Fibroblast of upper back skin (primary cell): ENCODE data around the gene RIOK3.
"Not testable (repeated sequence)": the region's sequence is repeated elsewhere in the genome, so short reads cannot be mapped to it uniquely, and the experiment has no call there.

Experiments
- DNase-seq: peaks from one replicate; pipeline ENCODE4 v3.0.0-alpha.2; 2013

RIOK3 gene

GRCh38 chr18:23498877-23499276 is 45.8 kb downstream of the RIOK3 start:
- peak; percentile 71 for DNase-seq

GRCh38 chr18:23499291-23499781 is 46.2 kb downstream of the RIOK3 start:
- peak; percentile 38 for DNase-seq

DNA sequence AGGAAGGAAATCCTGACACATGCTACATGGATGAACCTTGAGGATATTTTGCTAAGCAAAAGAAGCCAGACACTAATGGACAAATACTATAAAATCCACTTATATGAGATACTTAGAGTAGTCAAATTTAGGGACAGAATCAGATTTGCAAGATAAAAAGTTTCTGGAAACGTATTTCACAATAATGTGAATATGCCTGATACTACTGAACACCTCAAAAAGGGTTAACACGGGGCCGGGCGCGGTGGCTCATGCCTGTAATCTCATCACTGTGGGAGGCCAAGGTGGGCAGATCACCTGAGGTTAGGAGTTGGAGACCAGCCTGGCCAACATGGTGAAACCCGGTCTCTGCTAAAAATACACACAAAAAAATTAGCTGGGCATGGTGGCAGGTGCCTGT is 48.5 kb downstream of the RIOK3 start:
- DNase-seq: no peak

DNA sequence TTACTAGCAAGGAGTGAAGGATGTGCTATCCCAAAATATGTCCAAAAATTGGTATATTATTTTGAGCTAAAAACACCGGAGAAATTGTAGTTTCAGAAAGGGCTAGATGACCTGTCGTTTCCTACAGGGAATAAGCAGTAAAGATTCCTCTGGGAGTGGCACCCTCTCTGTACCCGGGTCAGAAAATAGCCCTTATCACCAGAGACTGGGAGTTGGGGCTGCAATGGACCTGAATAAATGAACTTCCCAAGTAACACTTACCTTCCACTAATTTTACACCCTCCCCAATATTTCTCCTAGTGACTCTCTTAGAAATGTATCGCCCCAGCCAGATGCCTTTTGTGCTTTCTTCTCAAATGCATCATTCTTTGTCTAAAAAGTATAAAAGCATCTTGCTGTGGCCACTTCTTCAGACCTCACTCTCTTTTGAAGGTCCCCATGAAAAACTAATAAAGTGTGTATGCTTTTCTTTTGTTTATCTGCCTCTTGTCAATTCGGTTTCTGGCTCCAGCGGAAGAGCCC is 49.5 kb downstream of the RIOK3 start:
- no peak for DNase-seq

DNA sequence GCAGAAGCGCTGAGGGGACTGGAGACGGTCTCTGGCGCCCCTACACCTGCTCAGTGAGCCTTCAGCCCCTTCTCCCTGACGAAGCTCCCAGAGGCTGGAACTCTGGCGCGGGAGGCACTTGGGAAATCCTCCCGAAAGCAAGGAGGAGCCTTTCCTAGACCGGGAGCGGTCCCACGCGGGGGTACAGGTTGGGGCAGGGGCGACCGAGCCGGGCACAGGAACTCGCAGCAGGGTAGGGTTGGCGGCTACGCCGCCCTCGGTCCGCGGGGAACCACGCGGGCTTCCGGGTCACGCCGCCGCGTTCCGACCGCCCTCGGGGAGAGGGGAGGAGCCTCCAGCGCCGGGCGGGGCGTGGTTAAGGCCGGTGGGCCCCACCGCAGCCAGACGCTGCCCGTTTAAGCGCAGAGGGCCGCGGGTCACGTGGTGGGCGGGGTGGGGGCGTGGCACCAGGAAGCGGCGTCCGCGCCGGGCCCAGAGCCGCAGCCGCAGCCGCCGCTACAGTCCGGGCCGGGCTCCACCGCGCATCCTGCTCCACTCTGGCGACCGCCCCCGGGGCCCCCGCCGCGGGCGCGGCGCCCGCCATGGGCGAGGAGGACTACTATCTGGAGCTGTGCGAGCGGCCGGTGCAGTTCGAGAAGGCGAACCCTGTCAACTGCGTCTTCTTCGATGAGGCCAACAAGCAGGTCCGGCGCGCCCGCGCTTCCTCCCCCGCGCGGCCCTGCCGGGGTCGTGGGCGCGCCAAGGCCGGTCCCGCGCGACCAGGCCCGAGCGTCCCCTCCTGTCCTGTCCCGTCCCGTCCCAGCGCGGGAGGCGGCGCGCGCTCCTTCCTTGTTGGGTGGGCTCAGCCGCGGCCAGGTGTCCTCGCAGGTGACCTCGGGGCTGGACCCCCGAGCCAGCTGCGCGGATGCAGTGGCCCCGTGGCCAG is 50.2 kb downstream of the RIOK3 start, which contains the start of gene RMC1:
TSS of gene RMC1 (plus strand) at position 474 of the 925 bp plus-strand sequence. CDS start at position 582, 108 bp downstream.
- peak; percentile 90 for DNase-seq

DNA sequence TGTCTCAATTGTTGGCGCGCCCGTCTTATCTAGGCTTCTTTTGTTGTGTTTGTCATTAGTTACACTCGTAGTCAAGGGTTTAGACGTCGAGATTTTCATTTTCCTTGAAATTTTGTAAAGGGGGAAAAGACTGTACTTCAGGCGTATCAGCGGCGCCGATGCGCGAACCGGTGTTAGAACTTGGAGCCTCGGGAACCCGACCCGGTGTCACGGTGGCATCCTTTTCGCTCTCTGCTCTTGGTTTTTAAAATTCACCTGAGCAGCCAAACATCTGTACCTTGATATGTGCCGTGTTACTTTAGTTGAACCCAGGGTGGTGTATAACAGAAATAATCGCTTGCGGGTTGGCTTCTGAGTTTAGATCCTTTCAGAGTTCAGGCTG is 50.9 kb downstream of the RIOK3 start:
- DNase-seq: no peak

DNA sequence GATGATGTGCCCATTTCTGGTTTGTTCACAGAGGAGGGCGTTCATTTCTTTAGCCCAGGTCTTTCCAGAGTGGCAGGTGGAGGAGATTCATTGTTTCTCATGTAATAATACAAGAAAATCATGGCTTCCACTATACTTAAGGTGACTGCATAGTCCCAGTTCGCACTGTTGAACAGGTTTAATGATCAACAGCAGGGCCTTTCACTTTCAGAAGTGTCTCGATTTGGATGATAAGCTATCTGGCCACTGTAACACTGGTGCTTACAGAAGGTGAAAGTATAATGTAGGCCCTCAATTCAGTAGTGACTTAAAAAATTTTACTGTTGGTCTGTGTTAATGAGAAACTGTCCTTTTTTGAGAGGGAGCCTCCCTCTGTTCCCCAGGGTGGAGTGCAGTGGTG is 51.6 kb downstream of the RIOK3 start:
- DNase-seq: no peak

GRCh38 chr18:23506393-23506792 is 53.3 kb downstream of the RIOK3 start:
- no peak for DNase-seq

GRCh38 chr18:23510923-23511322 is 57.8 kb downstream of the RIOK3 start:
- DNase-seq: not testable (repeated sequence)

DNA sequence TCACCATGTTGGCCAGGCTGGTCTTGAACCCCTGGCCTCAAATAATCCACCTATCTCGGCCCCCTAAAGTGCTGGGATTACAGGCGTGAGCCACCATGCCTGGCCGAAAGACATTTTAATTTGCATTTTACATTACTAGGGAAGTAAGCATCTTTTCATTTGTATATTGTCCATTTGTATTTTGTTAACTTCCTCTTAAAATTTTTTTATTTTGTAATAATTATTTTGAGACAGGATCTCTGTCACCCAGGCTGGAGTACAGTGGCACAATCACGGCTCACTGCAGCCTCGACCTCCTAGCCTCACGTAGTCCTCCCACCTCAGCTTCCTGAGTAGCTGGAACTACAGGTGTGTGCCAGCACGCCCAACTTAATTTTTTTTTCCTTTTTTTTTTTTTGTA is 59.1 kb downstream of the RIOK3 start:
- not testable (repeated sequence) for DNase-seq

DNA sequence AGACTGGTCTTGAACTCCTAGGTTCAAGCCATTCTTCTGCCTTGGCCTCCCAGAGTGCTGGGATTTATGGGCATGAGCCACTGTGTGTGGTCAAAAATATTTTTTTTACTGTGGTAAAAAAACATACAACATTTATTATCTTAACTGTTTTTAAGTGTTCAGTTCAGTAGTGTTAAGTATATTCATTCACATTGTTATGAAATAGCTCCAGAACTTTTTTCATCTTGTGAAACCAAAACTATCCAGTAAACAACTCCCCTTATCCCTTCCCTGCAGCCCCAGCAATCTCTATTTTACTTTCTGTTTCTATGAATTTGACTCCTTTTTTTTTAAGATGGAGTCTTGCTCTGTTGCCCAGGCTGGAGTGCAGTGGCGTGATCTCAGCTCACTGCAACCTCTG is 59.6 kb downstream of the RIOK3 start:
- DNase-seq: no peak

DNA sequence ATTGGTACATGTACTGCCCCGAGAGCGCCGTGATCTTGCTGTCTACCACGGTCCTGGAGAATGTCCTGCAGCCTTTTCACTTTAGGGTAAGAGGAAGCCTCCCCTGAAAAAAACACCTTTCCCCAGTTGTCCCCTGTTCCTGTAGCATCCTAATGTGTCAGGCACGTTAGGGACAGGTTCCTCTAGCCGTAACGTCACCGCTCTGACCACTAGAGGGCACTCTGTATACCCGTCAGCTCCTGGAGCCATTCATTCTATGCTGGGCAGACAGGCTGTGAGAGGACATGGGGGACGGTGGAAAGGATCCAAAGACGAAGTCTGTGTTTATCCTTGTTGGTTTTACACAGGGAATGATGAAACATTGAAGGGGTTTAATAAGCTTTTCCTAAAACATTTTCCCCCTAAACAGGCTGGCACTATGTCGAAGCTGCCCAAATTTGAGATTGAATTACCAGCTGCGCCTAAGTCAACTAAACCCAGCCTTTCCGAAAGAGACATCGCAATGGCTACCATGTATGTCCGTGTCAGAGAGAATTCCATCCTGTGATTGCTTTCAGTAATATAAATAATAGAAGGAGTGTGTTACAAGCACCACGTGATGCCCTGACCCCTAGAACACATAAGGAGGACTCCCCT is 62.9 kb downstream of the RIOK3 start:
- DNase-seq: peak; percentile 77

- no peak for DNase-seq
These were observed 66.6 kb downstream of the RIOK3 start for GRCh38 chr18:23519734-23520133.

GRCh38 chr18:23521271-23521670 is 68.2 kb downstream of the RIOK3 start:
- no peak for DNase-seq

- DNase-seq: no peak
These were observed 68.8 kb downstream of the RIOK3 start for GRCh38 chr18:23521907-23522306.

DNA sequence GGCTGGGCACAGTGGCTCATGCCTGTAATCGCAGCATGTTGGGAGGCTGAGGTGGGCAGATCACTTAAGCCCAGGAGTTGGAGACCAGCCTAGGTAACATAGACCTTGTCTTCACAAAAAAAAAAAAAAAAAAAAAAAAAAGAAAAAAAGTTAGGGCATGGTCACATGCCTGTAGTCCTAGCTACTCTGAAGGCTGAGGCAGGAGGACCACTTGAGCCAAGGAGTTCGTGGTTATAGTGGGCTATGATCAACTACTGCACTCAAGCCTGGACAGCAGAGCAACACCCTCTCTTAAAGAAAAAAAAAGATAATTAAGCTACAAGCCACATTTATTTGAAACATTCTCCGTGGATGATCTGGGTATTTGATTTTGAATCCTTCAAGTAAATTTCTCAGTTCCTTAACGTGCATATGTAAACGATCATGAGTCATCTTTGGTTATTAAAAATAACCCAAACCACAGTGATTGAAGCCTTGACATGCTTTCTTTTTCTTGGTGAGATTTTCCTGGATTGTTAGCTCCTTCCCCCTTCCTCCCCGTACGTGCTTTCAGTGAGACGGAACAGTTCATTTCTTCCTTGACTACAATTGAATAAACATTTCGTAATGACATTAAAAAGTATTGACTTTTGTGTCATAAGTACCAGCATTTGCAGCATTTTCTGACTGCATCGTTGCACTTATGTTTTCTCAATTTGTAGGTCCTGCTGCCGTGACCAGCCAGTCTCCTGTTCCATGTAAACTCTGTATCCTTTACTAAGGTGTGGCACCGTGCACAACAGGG is 70.5 kb downstream of the RIOK3 start:
- peak; percentile 74 for DNase-seq

DNA sequence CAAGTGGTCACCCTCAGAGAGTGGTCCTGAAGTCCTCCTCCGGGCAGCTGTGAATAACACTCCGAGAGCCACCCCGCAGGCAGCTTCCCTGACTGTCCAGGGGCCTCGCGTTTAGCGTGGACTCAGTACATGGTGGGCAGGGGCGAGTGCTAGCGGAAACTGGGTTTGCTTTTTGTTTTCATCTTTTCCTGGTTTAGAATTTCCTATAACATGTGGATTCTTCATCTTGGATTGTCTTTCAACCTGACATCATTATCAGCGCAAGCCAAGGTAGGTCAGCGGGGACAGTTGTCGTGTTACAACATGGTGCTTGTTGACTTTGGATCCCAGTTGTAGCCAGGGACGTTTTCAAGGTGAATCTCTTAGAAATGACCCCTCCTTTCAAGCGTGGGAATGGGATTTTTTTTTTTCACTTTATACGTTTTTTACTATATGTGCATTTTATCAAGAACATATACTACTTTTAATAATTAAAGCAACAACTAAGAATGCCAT is 71.2 kb downstream of the RIOK3 start:
- DNase-seq: no peak

GRCh38 chr18:23526501-23527063 is 73.5 kb downstream of the RIOK3 start:
- DNase-seq: peak; percentile 24

DNA sequence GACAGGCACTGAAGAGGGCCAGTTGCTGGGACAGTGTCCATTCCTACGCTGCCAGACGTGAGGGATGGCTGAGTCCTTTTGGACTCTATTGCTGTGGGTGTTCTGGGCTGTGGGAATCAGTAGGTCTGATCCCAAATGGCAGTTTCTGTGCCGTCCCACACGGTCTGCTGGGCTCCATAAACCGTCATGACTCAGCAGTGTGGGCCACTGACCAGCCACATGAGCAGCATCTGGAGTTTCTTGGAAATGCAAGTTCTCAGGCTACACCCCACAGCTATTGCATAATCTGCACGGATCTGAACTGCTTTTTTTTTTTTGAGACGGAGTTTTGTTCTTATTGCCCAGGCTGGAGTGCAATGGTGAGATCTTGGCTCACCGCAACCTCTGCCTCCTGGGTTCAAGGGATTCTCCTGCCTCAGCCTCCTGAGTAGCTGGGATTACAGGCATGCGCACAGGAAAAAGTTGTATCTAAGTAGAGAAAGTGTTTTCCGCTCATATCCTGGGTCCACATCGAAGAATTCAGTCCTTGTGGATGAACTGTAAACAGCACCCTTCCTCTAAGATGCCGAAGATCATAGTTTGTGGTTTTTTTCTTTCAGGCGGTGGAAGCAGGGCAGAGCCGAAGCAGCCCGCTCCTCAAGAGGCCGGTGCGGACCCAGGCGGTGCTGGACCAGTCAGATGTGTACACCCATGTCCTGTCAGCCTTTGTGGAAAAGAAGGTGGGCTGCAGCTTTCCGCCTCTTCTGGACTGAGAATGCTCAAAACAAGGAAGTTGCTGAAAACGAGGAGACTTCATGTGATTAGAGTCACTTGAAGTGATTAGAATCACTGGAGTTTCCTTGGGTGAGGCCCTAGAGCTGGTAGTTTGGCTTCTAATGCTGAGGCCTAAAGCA is 75.7 kb downstream of the RIOK3 start:
- DNase-seq: no peak

GRCh38 chr18:23529604-23530003 is 76.5 kb downstream of the RIOK3 start:
- peak; percentile 62 for DNase-seq

DNA sequence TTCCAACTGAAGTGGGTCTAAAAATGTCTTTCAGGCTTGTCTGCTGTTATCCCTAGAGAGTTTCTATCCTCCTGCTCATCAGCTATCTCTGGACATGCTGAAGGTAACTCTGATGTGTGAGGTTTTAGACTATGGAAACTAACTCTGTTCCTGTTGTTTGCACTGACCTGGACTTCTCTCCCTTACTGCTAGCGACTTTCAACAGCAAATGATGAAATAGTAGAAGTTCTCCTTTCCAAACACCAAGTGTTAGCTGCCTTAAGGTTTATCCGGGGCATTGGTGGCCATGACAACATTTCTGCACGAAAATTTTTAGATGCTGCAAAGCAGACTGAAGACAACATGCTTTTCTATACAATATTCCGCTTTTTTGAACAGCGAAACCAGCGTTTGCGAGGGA is 77.1 kb downstream of the RIOK3 start:
- no peak for DNase-seq
